CD4-positive, alpha-beta T cell (primary cell): Measurements from ENCODE around the gene FUBP3. TPM values are rescaled to one million over a fixed set of nuclear protein-coding genes. Genes with fewer than 3 reads are reported as not detected.

Experiments used
- ATAC-seq: fragments of 200-7000 bp; cut with Tn5 transposase; one replicate; pipeline ENCODE4 v1.10.0; 2022; ENCODE audit warnings: mild to moderate bottlenecking; ENCODE audit not compliant: poor library complexity
- CTCF ChIA-PET: fragments of 350-600 bp; sonication (Branson Sonifier 250); formaldehyde crosslinking; loops from one replicate; lab custom pipeline; 2021; ENCODE audit warnings: antibody characterized with exemption, inconsistent platforms; lab: Charles Lee
- POLR2A ChIA-PET: fragments of 350-600 bp; sonication (Branson Sonifier 250); formaldehyde crosslinking; loops from one replicate; lab custom pipeline; 2021; ENCODE audit warnings: antibody characterized with exemption, inconsistent platforms; lab: Charles Lee
- DNase-seq, 14 experiments: peaks; one replicate each; pipeline ENCODE4 v3.0.0-alpha.2; 2013 to 2020; ENCODE audit warnings: mixed read lengths in 2 of 14
- H3K27ac ChIP-seq, 2 donors: one replicate each; pipeline versions ENCODE4 v1.5.1 to v1.7.0; 2013; ENCODE audit warnings: low read length in 2 of 2, low read depth in 1 of 2, mild to moderate bottlenecking in 1 of 2
- H3K27me3 ChIP-seq, 2 experiments: 1 replicate in 1 of 2; 2 replicates in 1 of 2; pipeline versions ENCODE4 v1.6.1 to v1.7.0; 2013; ENCODE audit warnings: low read length in 2 of 2, control low read depth in 1 of 2, mild to moderate bottlenecking in 1 of 2, moderate library complexity in 1 of 2; ENCODE audit not compliant: insufficient read depth in 2 of 2, control insufficient read depth in 1 of 2
- H3K36me3 ChIP-seq: one replicate; pipeline ENCODE4 v1.6.1; 2013; ENCODE audit warnings: low read length, control low read depth; ENCODE audit not compliant: insufficient read depth
- H3K4me1 ChIP-seq: one replicate; pipeline ENCODE4 v1.6.1; 2013; ENCODE audit warnings: low read length, control low read depth; ENCODE audit not compliant: insufficient read depth
- H3K4me3 ChIP-seq: one replicate; pipeline ENCODE4 v1.5.1; 2013; ENCODE audit warnings: mild to moderate bottlenecking, low read length, moderate library complexity
- H3K9me3 ChIP-seq, 2 experiments: 1 replicate in 1 of 2; 2 replicates in 1 of 2; pipeline versions ENCODE4 v1.6.1 to v1.7.0; 2013; ENCODE audit warnings: low read length in 2 of 2, mild to moderate bottlenecking in 2 of 2, control low read depth in 1 of 2, moderate library complexity in 1 of 2; ENCODE audit not compliant: control insufficient read depth in 1 of 2, insufficient read depth in 1 of 2
- H3K27ac Mint-ChIP-seq: one replicate; pipeline ENCODE4 v1.8.0; 2020; ENCODE audit warnings: mixed read lengths
- H3K27me3 Mint-ChIP-seq: one replicate; pipeline ENCODE4 v1.8.0; 2021; ENCODE audit warnings: mixed read lengths
- H3K36me3 Mint-ChIP-seq: one replicate; pipeline ENCODE4 v1.8.0; 2021; ENCODE audit warnings: low read depth, mixed read lengths
- H3K4me1 Mint-ChIP-seq: one replicate; pipeline ENCODE4 v1.8.0; 2021; ENCODE audit warnings: low read depth, mixed read lengths
- H3K4me3 Mint-ChIP-seq: one replicate; pipeline ENCODE4 v1.8.0; 2020; ENCODE audit warnings: mild to moderate bottlenecking, mixed read lengths
- H3K9me3 Mint-ChIP-seq: one replicate; pipeline ENCODE4 v1.8.0; 2020; ENCODE audit warnings: mixed read lengths
- intact Hi-C, 2 experiments: fragments of 100-400 bp; cut with DNase I in 1 of 2; cut with micrococcal nuclease in 1 of 2; formaldehyde crosslinking; loops; one replicate each; pipeline versions ENCODE4 v1.15.1 to v1.9.0; 2023 to 2025; cut with DNase I, micrococcal nuclease
- total RNA-seq, 174 experiments: library from RNA in 2 of 174; stranded (reverse) in 2 of 174; gene quantifications; one replicate each; pipeline ENCODE4 v1.2.3 and lab custom pipeline; 2021 to 2026
- TF ChIP-seq, protein P1 (sequence below): fragments of 200-600 bp; IDR thresholded peaks from one replicate; pipeline ENCODE4 v1.8.0; 2022; ENCODE audit warnings: antibody characterized with exemption, mild to moderate bottlenecking

The FUBP3 gene
- total RNA-seq, 2 experiments from 2014 or later: 21.2 to 30.2 TPM

DNA sequence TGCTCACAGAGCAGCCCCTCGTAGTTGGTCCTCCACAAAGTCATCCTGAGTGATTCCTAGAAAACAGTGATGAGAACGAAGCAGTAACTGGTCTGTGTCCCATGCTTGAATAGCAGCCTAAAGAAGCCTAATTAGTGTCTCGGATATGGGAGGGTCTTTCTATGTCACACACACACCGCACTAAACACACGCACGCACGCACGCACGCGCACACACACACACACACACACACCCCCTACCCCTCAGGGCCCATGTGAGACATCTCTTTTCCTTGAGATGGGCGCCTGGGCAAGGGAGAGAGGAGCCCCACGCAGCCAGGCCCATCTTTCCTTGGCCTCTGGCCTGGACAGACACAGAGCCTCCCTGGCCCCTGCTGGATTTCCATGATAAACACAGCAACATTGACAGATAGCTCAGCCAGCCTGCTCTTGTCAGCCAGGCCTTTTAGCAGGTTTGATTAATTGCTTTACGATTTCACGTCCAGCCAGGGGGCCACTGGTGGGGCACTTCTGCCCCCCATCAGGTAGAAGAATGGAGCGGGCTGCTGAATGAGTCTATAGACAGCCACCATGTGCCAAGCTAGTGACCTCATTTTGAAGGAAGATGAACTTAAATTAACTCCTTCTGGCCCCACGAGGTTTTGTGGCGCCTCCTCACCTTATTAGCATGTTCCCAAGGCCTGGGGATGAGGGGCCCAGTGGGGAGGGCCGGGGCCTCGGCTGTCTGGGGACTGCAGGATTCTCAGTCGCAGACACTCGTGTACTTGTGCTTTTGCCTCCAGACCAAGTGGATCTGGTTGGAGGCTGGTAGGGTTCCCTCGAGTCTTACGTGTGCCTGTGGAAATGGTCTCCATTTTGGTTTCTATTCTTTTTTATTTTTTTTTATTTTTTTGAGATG lies 48.8 kb downstream of the FUBP3 start:
- Mint-ChIP-seq H3K4me1 (no peaks in the 10 kb centered on the region), H3K4me3 (no peak overlapping the region), H3K27ac (no peak overlapping the region), H3K27me3 (no peaks in the 10 kb centered on the region), H3K36me3 (peaks cover 91% of the 10 kb centered on the region), H3K9me3 (no peaks in the 10 kb centered on the region)
- Histone ChIP-seq H3K4me1 (no peaks in the 10 kb centered on the region), H3K36me3 (peaks cover 81% of the 10 kb centered on the region), H3K9me3 (no peaks in the 10 kb centered on the region), H3K27me3 (no peaks in the 10 kb centered on the region), H3K27ac (no peak overlapping the region), H3K4me3 (no peak overlapping the region)
- ATAC-seq (no peak), DNase-seq (no peak)
- intact Hi-C loops: no loop called here
- CTCF ChIA-PET: no interaction called here
- TF ChIP-seq, protein P1, sequence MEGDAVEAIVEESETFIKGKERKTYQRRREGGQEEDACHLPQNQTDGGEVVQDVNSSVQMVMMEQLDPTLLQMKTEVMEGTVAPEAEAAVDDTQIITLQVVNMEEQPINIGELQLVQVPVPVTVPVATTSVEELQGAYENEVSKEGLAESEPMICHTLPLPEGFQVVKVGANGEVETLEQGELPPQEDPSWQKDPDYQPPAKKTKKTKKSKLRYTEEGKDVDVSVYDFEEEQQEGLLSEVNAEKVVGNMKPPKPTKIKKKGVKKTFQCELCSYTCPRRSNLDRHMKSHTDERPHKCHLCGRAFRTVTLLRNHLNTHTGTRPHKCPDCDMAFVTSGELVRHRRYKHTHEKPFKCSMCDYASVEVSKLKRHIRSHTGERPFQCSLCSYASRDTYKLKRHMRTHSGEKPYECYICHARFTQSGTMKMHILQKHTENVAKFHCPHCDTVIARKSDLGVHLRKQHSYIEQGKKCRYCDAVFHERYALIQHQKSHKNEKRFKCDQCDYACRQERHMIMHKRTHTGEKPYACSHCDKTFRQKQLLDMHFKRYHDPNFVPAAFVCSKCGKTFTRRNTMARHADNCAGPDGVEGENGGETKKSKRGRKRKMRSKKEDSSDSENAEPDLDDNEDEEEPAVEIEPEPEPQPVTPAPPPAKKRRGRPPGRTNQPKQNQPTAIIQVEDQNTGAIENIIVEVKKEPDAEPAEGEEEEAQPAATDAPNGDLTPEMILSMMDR: no peak
- POLR2A ChIA-PET: no interaction called here

DNA sequence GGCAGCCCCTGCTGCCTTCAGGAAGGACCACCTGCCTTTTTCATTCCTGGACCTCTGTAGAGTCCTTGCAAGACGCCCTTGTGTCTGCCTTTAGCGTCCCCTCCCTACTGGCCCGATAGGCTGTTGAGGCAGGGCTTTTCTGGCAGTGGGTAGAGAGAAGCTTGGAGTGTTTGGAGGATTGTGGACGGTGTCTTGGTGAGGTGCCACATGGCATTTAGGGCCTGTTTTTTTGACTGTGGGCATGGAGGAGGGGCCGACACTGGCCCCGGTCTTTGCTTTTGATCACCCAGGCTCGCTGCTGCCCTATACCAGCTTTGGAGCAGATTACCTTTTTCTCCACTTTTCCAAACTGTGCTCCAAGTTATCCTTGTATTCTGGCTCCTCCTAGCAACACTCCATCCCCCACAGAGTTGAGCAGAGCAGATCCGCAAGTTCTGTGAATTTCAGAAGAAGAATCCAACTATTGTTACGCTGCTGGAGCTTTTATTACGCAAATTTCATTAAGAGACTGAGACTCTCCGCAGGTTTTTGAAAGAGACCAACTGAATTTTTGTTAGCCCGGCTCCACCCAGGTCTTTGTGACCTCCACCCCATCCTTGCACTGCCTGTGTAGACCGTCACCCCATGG lies 50.2 kb downstream of the FUBP3 start:
- H3K27ac Mint-ChIP-seq: no peak overlapping the region
- POLR2A ChIA-PET: no interaction called here

DNA sequence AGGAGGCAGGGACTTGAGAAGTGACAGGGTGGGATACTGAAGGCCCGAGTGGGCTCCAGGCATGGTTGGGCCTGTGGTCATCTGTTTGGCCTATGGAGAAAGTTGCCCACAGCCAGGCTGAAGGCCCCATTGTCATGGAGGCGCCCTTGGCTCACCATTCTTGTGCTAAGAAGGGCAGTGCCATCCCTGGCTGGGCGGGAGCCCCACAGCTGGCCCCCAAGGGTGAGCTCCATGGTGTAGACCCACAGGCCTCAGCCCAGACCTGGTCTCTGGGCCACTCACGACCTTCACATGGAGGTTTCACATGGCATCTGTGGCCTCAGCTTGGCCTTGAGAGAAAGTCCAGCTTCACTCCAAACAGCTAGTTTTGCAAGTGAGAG lies 50.7 kb downstream of the FUBP3 start:
- Histone ChIP-seq H3K9me3 (no peaks in the 10 kb centered on the region), H3K4me3 (no peak overlapping the region), H3K27ac (no peak overlapping the region), H3K27me3 (no peaks in the 10 kb centered on the region), H3K4me1 (no peaks in the 10 kb centered on the region), H3K36me3 (peaks cover 84% of the 10 kb centered on the region)
- Mint-ChIP-seq H3K36me3 (peaks cover 87% of the 10 kb centered on the region), H3K4me3 (no peak overlapping the region), H3K9me3 (no peaks in the 10 kb centered on the region), H3K27me3 (no peaks in the 10 kb centered on the region), H3K27ac (no peak overlapping the region), H3K4me1 (no peaks in the 10 kb centered on the region)
- ChIA-PET POLR2A (no interaction called here), CTCF (no interaction called here)
- DNase-seq: no peak
- intact Hi-C loops: no loop called here
- ATAC-seq: no peak
- TF ChIP-seq, protein P1: no peak

More for the DNA sequence above, 50.2 kb downstream of the FUBP3 start:
- CTCF ChIA-PET: no interaction called here
- no peak for ATAC-seq
- peaks cover 87% of the 10 kb centered on the region for H3K36me3 Mint-ChIP-seq
- DNase-seq: no peak
- TF ChIP-seq, protein P1: no peak
- H3K4me1 Mint-ChIP-seq: no peaks in the 10 kb centered on the region
- no peaks in the 10 kb centered on the region for H3K9me3 Mint-ChIP-seq
- H3K4me1 ChIP-seq: no peaks in the 10 kb centered on the region
- H3K9me3 ChIP-seq: no peaks in the 10 kb centered on the region
- H3K27me3 ChIP-seq: no peaks in the 10 kb centered on the region
- intact Hi-C loops: no loop called here
- H3K27ac ChIP-seq: no peak overlapping the region
- H3K36me3 ChIP-seq: peaks cover 81% of the 10 kb centered on the region
- H3K4me3 Mint-ChIP-seq: no peak overlapping the region
- H3K4me3 ChIP-seq: no peak overlapping the region
- no peaks in the 10 kb centered on the region for H3K27me3 Mint-ChIP-seq
